HG03097 (cell line): ENCODE measurements around the gene ZG16.
"Not testable (repeated sequence)": the region's sequence is repeated elsewhere in the genome, so short reads cannot be mapped to it uniquely, and the experiment has no call there.

Experiments
- ATAC-seq: cut with Tn5 transposase; IDR thresholded peaks from one replicate; pipeline ENCODE4 v1.9.1; 2021; ENCODE audit not compliant: unreplicated experiment, low FRiP score

Gene ZG16

GRCh38 chr16:29783094-29783953, 5.3 kb downstream of the ZG16 start:
- not testable (repeated sequence) for ATAC-seq

- no peak for ATAC-seq
Measured at GRCh38 chr16:29784157-29784556, 6.1 kb downstream of the ZG16 start.

GRCh38 chr16:29784901-29785500, 6.9 kb downstream of the ZG16 start:
- no peak for ATAC-seq

GRCh38 chr16:29787155-29787554, 9.1 kb downstream of the ZG16 start:
- not testable (repeated sequence) for ATAC-seq

GRCh38 chr16:29789775-29790182, 11.7 kb downstream of the ZG16 start:
- no peak for ATAC-seq

GRCh38 chr16:29790183-29790948, 12.3 kb downstream of the ZG16 start, which contains the start of gene KIF22:
KIF22 (plus strand) TSS chr16:29790751; CDS start chr16:29790760, 9 bp downstream.
- ATAC-seq: peak; percentile 87

GRCh38 chr16:29790949-29791844, 13.1 kb downstream of the ZG16 start:
- peak; percentile 4 for ATAC-seq

- ATAC-seq: no peak
Measured at GRCh38 chr16:29791845-29792807, 14.1 kb downstream of the ZG16 start.

- not testable (repeated sequence) for ATAC-seq
Measured at GRCh38 chr16:29793153-29793552, 15.1 kb downstream of the ZG16 start.

GRCh38 chr16:29794231-29794710, 16.2 kb downstream of the ZG16 start:
- ATAC-seq: no peak

- no peak for ATAC-seq
Measured at GRCh38 chr16:29802416-29802935, 24.4 kb downstream of the ZG16 start.

GRCh38 chr16:29804020-29804419, 26.0 kb downstream of the ZG16 start:
- ATAC-seq: no peak

GRCh38 chr16:29804455-29805231, 26.6 kb downstream of the ZG16 start:
- no peak for ATAC-seq

- peak; percentile 44 for ATAC-seq
Measured at GRCh38 chr16:29805232-29806098, 27.4 kb downstream of the ZG16 start.

- no peak for ATAC-seq
Measured at GRCh38 chr16:29806099-29806579, 28.1 kb downstream of the ZG16 start, which contains the start of gene MAZ. MAZ (plus strand) TSS chr16:29806529; CDS start chr16:29806702, 173 bp downstream.

- no peak for ATAC-seq
Measured at GRCh38 chr16:29806641-29807425, 28.8 kb downstream of the ZG16 start.
